T-cell (primary cell): Measurements from ENCODE around the gene PTH2. TPM values are rescaled to one million over a fixed set of nuclear protein-coding genes. Genes with fewer than 3 reads are reported as not detected.

Experiments
- ATAC-seq, 4 experiments: fragments of 200-7000 bp in 3 of 4; fragments of 150-1000 bp in 1 of 4; cut with Tn5 transposase; replicated peaks in 1 of 4; 1 replicate in 3 of 4; 2 replicates in 1 of 4; pipeline ENCODE4 v1.10.0; 2021; ENCODE audit warnings: moderate library complexity in 3 of 4, mild to moderate bottlenecking in 2 of 4, moderate number of reproducible peaks in 1 of 4
- CTCF ChIA-PET, 2 donors: fragments of 300-600 bp; sonication (Branson Sonifier 250); formaldehyde crosslinking; loops; one replicate each; lab custom pipeline; 2022; ENCODE audit warnings: antibody characterized with exemption in 2 of 2; lab: Charles Lee
- POLR2A ChIA-PET, 2 donors: fragments of 300-600 bp; sonication (Branson Sonifier 250); formaldehyde crosslinking; loops; one replicate each; lab custom pipeline; 2022; ENCODE audit warnings: antibody characterized with exemption in 2 of 2; lab: Charles Lee
- DNase-seq, 35 experiments: peaks; one replicate each; pipeline versions ENCODE4 v3.0.0 to v3.0.0-alpha.2; 2013 to 2023
- H3K27ac ChIP-seq: one replicate; pipeline ENCODE4 v1.5.1; 2013; ENCODE audit warnings: low read length
- H3K27me3 ChIP-seq, 2 experiments: replicated peaks in 1 of 2; 1 replicate in 1 of 2; 2 replicates in 1 of 2; pipeline versions ENCODE4 v1.6.1 to v1.7.0; 2013; ENCODE audit warnings: low read length in 1 of 2, mixed read lengths in 1 of 2; ENCODE audit not compliant: control insufficient read depth in 2 of 2, insufficient read depth in 2 of 2; ENCODE audit errors: extremely low read depth in 1 of 2
- H3K36me3 ChIP-seq, 2 donors: 1 replicate in 1 of 2; 2 replicates in 1 of 2; pipeline versions ENCODE4 v1.6.1 to v1.7.0; 2013; ENCODE audit warnings: low read length in 1 of 2; ENCODE audit not compliant: control insufficient read depth in 2 of 2, insufficient read depth in 1 of 2; ENCODE audit errors: extremely low read depth in 1 of 2
- H3K4me1 ChIP-seq, 2 experiments: 1 replicate in 1 of 2; 2 replicates in 1 of 2; pipeline versions ENCODE4 v1.6.1 to v1.7.0; 2013; ENCODE audit warnings: low read length in 2 of 2, mixed read lengths in 1 of 2; ENCODE audit not compliant: insufficient read depth in 2 of 2, control insufficient read depth in 1 of 2; ENCODE audit errors: extremely low read depth in 1 of 2
- H3K4me3 ChIP-seq, 2 donors: 1 replicate in 1 of 2; 2 replicates in 1 of 2; pipeline versions ENCODE4 v1.5.1 to v1.7.0; 2013; ENCODE audit warnings: mild to moderate bottlenecking in 2 of 2, low read length in 1 of 2, moderate library complexity in 1 of 2; ENCODE audit not compliant: control insufficient read depth in 1 of 2; ENCODE audit errors: extremely low read depth in 1 of 2
- H3K9me3 ChIP-seq: 2 replicates; pipeline ENCODE4 v1.7.0; 2013
- H3K27ac Mint-ChIP-seq, 2 donors: one replicate each; pipeline ENCODE4 v1.8.0; 2020 to 2021; ENCODE audit warnings: mild to moderate bottlenecking in 2 of 2, mixed read lengths in 2 of 2
- H3K27me3 Mint-ChIP-seq, 2 donors: one replicate each; pipeline ENCODE4 v1.8.0; 2021 to 2022; ENCODE audit warnings: mixed read lengths in 2 of 2
- H3K36me3 Mint-ChIP-seq: one replicate; pipeline ENCODE4 v1.8.0; 2021; ENCODE audit warnings: mixed read lengths
- H3K4me1 Mint-ChIP-seq, 3 donors: one replicate each; pipeline ENCODE4 v1.8.0; 2020 to 2022; ENCODE audit warnings: mixed read lengths in 3 of 3, mild to moderate bottlenecking in 1 of 3
- H3K4me3 Mint-ChIP-seq, 3 donors: one replicate each; pipeline ENCODE4 v1.8.0; 2020 to 2022; ENCODE audit warnings: mild to moderate bottlenecking in 3 of 3, mixed read lengths in 3 of 3, moderate library complexity in 3 of 3
- H3K9me3 Mint-ChIP-seq, 3 donors: one replicate each; pipeline ENCODE4 v1.8.0; 2020 to 2022; ENCODE audit warnings: mixed read lengths in 3 of 3
- WGBS: methylation state at CpG from one replicate; pipeline ENCODE4 v1.1.5; 2013; ENCODE audit warnings: missing lambda C conversion rate; ENCODE audit not compliant: insufficient coverage; 5-methylcytosine and 5-hydroxymethylcytosine counted together
- total RNA-seq, 35 experiments: library from RNA in 6 of 35; stranded (reverse) in 6 of 35; fragments of 120-200 nt in 1 of 35; gene quantifications; one replicate each; pipeline versions ENCODE4 v1.2.1 to v1.2.4 and lab custom pipeline; 2013 to 2026

PTH2 gene
- total RNA-seq, 5 donors from 2014 or later (not counting 1 experiment from before 2014, with no cell fraction given): not detected

- ATAC-seq: no peak
- Histone ChIP-seq H3K4me3 (no peak overlapping the region), H3K27me3 (peaks cover 0 to 12% of the 10 kb centered on the region in 2 experiments), H3K9me3 (no peaks in the 10 kb centered on the region), H3K36me3 (no peaks in the 10 kb centered on the region), H3K27ac (no peak overlapping the region), H3K4me1 (peaks cover 2 to 23% of the 10 kb centered on the region in 2 experiments)
- H3K36me3 Mint-ChIP-seq: no peaks in the 10 kb centered on the region
- H3K4me1 Mint-ChIP-seq: peaks cover 16 to 24% (median 19%) of the 10 kb centered on the region in 3 donors
- H3K27ac Mint-ChIP-seq: no peak overlapping the region
- ChIA-PET CTCF (interaction anchor here (0.6 to 1.4 kb wide), 4 partner anchors 29 to 203 kb away, joined by 3 to 11 read pairs (median 4); no protein-coding TSS in a partner anchor), POLR2A (no interaction called here)
- H3K4me3 Mint-ChIP-seq: no peak overlapping the region
- H3K27me3 Mint-ChIP-seq: peaks cover 0 to 1% of the 10 kb centered on the region in 2 donors
- 82% methylated on average over 4 of the region's 9 CpGs for WGBS
- no peaks in the 10 kb centered on the region for H3K9me3 Mint-ChIP-seq
- no peak for DNase-seq
These were observed 32.3 kb downstream of the PTH2 start for GRCh38 chr19:49390929-49391359.

GRCh38 chr19:49390131-49390928 lies 32.9 kb downstream of the PTH2 start:
- Histone ChIP-seq H3K4me3 (no peak overlapping the region), H3K9me3 (no peaks in the 10 kb centered on the region), H3K4me1 (peaks cover 2 to 23% of the 10 kb centered on the region in 2 experiments), H3K27me3 (peaks cover 0 to 12% of the 10 kb centered on the region in 2 experiments), H3K27ac (no peak overlapping the region), H3K36me3 (no peaks in the 10 kb centered on the region)
- ATAC-seq (no peak), DNase-seq (no peak)
- peaks cover 16 to 24% (median 19%) of the 10 kb centered on the region in 3 donors for H3K4me1 Mint-ChIP-seq
- CTCF ChIA-PET: interaction anchor here in 1 of 2 donors (0.5 kb wide), 1 partner anchor 162 kb away, joined by 4 read pairs; no protein-coding TSS in a partner anchor
- no peak overlapping the region for H3K4me3 Mint-ChIP-seq
- peak overlapping the region in 1 of 2 donors; percentile 43 for H3K27ac Mint-ChIP-seq
- POLR2A ChIA-PET: interaction anchor here in 1 of 2 donors (0.7 kb wide), 1 partner anchor 105 kb away, joined by 3 read pairs; no protein-coding TSS in a partner anchor
- 88% methylated on average over 16 of the region's 26 CpGs for WGBS
- peaks cover 0 to 1% of the 10 kb centered on the region in 2 donors for H3K27me3 Mint-ChIP-seq
- no peaks in the 10 kb centered on the region for H3K9me3 Mint-ChIP-seq
- H3K36me3 Mint-ChIP-seq: no peaks in the 10 kb centered on the region

GRCh38 chr19:49389406-49389805 lies 33.8 kb downstream of the PTH2 start:
- 96% methylated on average over 18 of the region's 20 CpGs for WGBS
- H3K27ac Mint-ChIP-seq: no peak overlapping the region
- H3K4me3 Mint-ChIP-seq: no peak overlapping the region
- H3K36me3 ChIP-seq: no peaks in the 10 kb centered on the region
- no peaks in the 10 kb centered on the region for H3K9me3 ChIP-seq
- peaks cover 16 to 24% (median 19%) of the 10 kb centered on the region in 3 donors for H3K4me1 Mint-ChIP-seq
- peaks cover 2 to 23% of the 10 kb centered on the region in 2 experiments for H3K4me1 ChIP-seq
- ChIA-PET POLR2A (no interaction called here), CTCF (interaction anchor here in 1 of 2 donors (0.5 kb wide), 1 partner anchor 23 kb away, joined by 3 read pairs; no protein-coding TSS in a partner anchor)
- H3K4me3 ChIP-seq: no peak overlapping the region
- peaks cover 0 to 1% of the 10 kb centered on the region in 2 donors for H3K27me3 Mint-ChIP-seq
- DNase-seq: no peak
- H3K27ac ChIP-seq: no peak overlapping the region
- no peaks in the 10 kb centered on the region for H3K9me3 Mint-ChIP-seq
- H3K27me3 ChIP-seq: peaks cover 0 to 5% of the 10 kb centered on the region in 2 experiments
- no peak for ATAC-seq
- H3K36me3 Mint-ChIP-seq: no peaks in the 10 kb centered on the region

GRCh38 chr19:49387936-49388372 lies 35.3 kb downstream of the PTH2 start, which contains the start of gene KASH5:
Gene KASH5, plus strand, starts transcription at chr19:49388249. Its CDS starts 2,635 bp downstream, at chr19:49390884.
- peaks cover 0 to 4% of the 10 kb centered on the region in 2 experiments for H3K27me3 ChIP-seq

GRCh38 chr19:49383599-49383998 lies 39.6 kb downstream of the PTH2 start:
- no peak for DNase-seq
- no peaks in the 10 kb centered on the region for H3K36me3 Mint-ChIP-seq
- Histone ChIP-seq H3K27me3 (peaks cover 0 to 10% of the 10 kb centered on the region in 2 experiments), H3K4me3 (no peak overlapping the region), H3K4me1 (peaks cover 2 to 10% of the 10 kb centered on the region in 2 experiments), H3K9me3 (peaks cover 2% of the 10 kb centered on the region), H3K27ac (no peak overlapping the region), H3K36me3 (no peaks in the 10 kb centered on the region)
- H3K4me3 Mint-ChIP-seq: no peak overlapping the region
- ChIA-PET CTCF (interaction anchor here (0.6 to 0.7 kb wide), 3 partner anchors 185 to 895 kb away, joined by 3 to 7 read pairs (median 3); no protein-coding TSS in a partner anchor), POLR2A (no interaction called here)
- ATAC-seq: no peak
- peaks cover 7 to 12% (median 8%) of the 10 kb centered on the region in 3 donors for H3K4me1 Mint-ChIP-seq
- H3K9me3 Mint-ChIP-seq: peaks cover 0 to 8% (median 3%) of the 10 kb centered on the region in 3 donors
- no CpG with 5 or more reads among the region's 1 CpG for WGBS
- peaks cover 0 to 3% of the 10 kb centered on the region in 2 donors for H3K27me3 Mint-ChIP-seq
- no peak overlapping the region for H3K27ac Mint-ChIP-seq

More at GRCh38 chr19:49387936-49388372, 35.3 kb downstream of the PTH2 start, which contains the start of gene KASH5:
- Histone ChIP-seq H3K27ac (no peak within 1 kb of the TSS), H3K9me3 (no peaks in the 10 kb centered on the region), H3K4me3 (peak within 1 kb of the TSS in 1 of 2 donors; percentile 17), H3K36me3 (no peaks in the 10 kb centered on the region), H3K4me1 (peaks cover 2 to 23% of the 10 kb centered on the region in 2 experiments)
- CTCF ChIA-PET: interaction anchor here in 1 of 2 donors (0.7 kb wide), 1 partner anchor 66 kb away, joined by 5 read pairs; no protein-coding TSS in a partner anchor
- ATAC-seq (peak; percentile 72 to 87 (median 84)), DNase-seq (peak; percentile 57 to 93 (median 82))
- POLR2A ChIA-PET: no interaction called here
- no peaks in the 10 kb centered on the region for H3K36me3 Mint-ChIP-seq
- peak within 1 kb of the TSS; percentile 27 to 39 for H3K27ac Mint-ChIP-seq
- H3K9me3 Mint-ChIP-seq: no peaks in the 10 kb centered on the region
- WGBS: 40% methylated on average over 27 of the region's 40 CpGs
- peaks cover 0 to 1% of the 10 kb centered on the region in 2 donors for H3K27me3 Mint-ChIP-seq
- H3K4me1 Mint-ChIP-seq: peaks cover 16 to 24% (median 19%) of the 10 kb centered on the region in 3 donors
- peak within 1 kb of the TSS; percentile 37 to 63 (median 39) for H3K4me3 Mint-ChIP-seq

GRCh38 chr19:49382639-49383038 lies 40.6 kb downstream of the PTH2 start:
- H3K27ac ChIP-seq: no peak overlapping the region
- ATAC-seq (no peak), DNase-seq (no peak)
- peaks cover 0 to 10% of the 10 kb centered on the region in 2 experiments for H3K27me3 ChIP-seq
- peaks cover 2 to 6% (median 3%) of the 10 kb centered on the region in 3 donors for H3K4me1 Mint-ChIP-seq
- POLR2A ChIA-PET: no interaction called here
- no peak overlapping the region for H3K27ac Mint-ChIP-seq
- peaks cover 0 to 3% of the 10 kb centered on the region in 2 donors for H3K27me3 Mint-ChIP-seq
- H3K9me3 ChIP-seq: peaks cover 2% of the 10 kb centered on the region
- H3K4me1 ChIP-seq: peaks cover 0 to 2% of the 10 kb centered on the region in 2 experiments
- H3K4me3 ChIP-seq: no peak overlapping the region
- H3K36me3 ChIP-seq: no peaks in the 10 kb centered on the region
- CTCF ChIA-PET: interaction anchor here in 1 of 2 donors (0.7 kb wide), 1 partner anchor 334 kb away, joined by 3 read pairs; no protein-coding TSS in a partner anchor
- peaks cover 0 to 8% (median 3%) of the 10 kb centered on the region in 3 donors for H3K9me3 Mint-ChIP-seq
- no peak overlapping the region for H3K4me3 Mint-ChIP-seq
- H3K36me3 Mint-ChIP-seq: no peaks in the 10 kb centered on the region
- 100% methylated on average over 2 of the region's 5 CpGs for WGBS
